Smooth muscle cell (in vitro differentiated cells): ENCODE results near the gene H2BK1. TPM values are rescaled to one million over a fixed set of nuclear protein-coding genes. Genes with fewer than 3 reads are reported as not detected.

Experiments
- DNase-seq: peaks from one replicate; lab custom pipeline; 2025; ENCODE audit not compliant: unreplicated experiment; lab: John Stamatoyannopoulos, UW
- H2AFZ ChIP-seq: fragments of 200-600 bp; sonication (generic); 2 replicates; pipeline ENCODE4 v1.6.0; 2016; ENCODE audit warnings: antibody characterized with exemption, low read depth, mild to moderate bottlenecking
- H3F3A ChIP-seq: fragments of 200-600 bp; sonication (generic); 2 replicates; pipeline ENCODE4 v1.6.0; 2017; ENCODE audit warnings: antibody characterized with exemption, low read depth
- H3K27ac ChIP-seq: fragments of 200-600 bp; sonication (generic); 2 replicates; pipeline ENCODE4 v1.5.1; 2016; ENCODE audit warnings: low read depth, mild to moderate bottlenecking
- H3K27me3 ChIP-seq: fragments of 200-600 bp; sonication (generic); 2 replicates; pipeline ENCODE4 v1.6.1; 2016; ENCODE audit warnings: low read depth, mild to moderate bottlenecking
- H3K36me3 ChIP-seq: fragments of 200-600 bp; sonication (generic); 2 replicates; pipeline ENCODE4 v1.5.1; 2016; ENCODE audit warnings: low read depth
- H3K4me1 ChIP-seq: fragments of 200-600 bp; sonication (generic); 2 replicates; pipeline ENCODE4 v1.5.1; 2016; ENCODE audit warnings: low read depth
- H3K4me2 ChIP-seq: fragments of 200-600 bp; sonication (generic); 2 replicates; pipeline ENCODE4 v1.6.0; 2016; ENCODE audit warnings: mild to moderate bottlenecking
- H3K4me3 ChIP-seq: fragments of 200-600 bp; sonication (generic); 2 replicates; pipeline ENCODE4 v1.5.1; 2016; ENCODE audit warnings: mild to moderate bottlenecking
- H3K79me2 ChIP-seq: fragments of 200-600 bp; sonication (generic); 2 replicates; pipeline ENCODE4 v1.6.0; 2016; ENCODE audit warnings: low read depth, mild to moderate bottlenecking
- H3K9ac ChIP-seq: fragments of 200-600 bp; sonication (generic); 2 replicates; pipeline ENCODE4 v1.6.0; 2016; ENCODE audit warnings: low read depth
- H3K9me3 ChIP-seq: fragments of 200-600 bp; sonication (generic); replicated peaks from 2 replicates; pipeline ENCODE4 v1.5.1; 2016; ENCODE audit warnings: low read depth
- H4K20me1 ChIP-seq: fragments of 200-600 bp; sonication (generic); 2 replicates; pipeline ENCODE4 v1.6.0; 2016; ENCODE audit warnings: low read depth
- CTCF ChIP-seq: fragments of 200-600 bp; sonication (generic); IDR thresholded peaks from 2 replicates; pipeline ENCODE4 v1.5.1; 2017; ENCODE audit warnings: borderline replicate concordance, mild to moderate bottlenecking, antibody characterized with exemption; ENCODE audit not compliant: insufficient read depth, poor library complexity, severe bottlenecking
- WGBS: methylation state at CpG from one replicate; pipeline ENCODE4 v1.1.7; 2016; ENCODE audit warnings: low lambda C conversion rate; 5-methylcytosine and 5-hydroxymethylcytosine counted together
- polyA plus RNA-seq: library from polyadenylated mRNA; unstranded; fragments of >200 nt; fragmentation: Nextera tagmentation; extraction: Ambion mirVana; gene quantifications from 2 replicates; pipeline ENCODE4 v1.2.1, GENCODE V29; 2016
- total RNA-seq: library from RNA; depleted of rRNA; stranded (reverse); fragments of >200 nt; gene quantifications from 2 replicates; pipeline ENCODE4 v1.2.3, GENCODE V29; 2014

H2BK1 gene
- total and polyA plus RNA-seq, 2 experiments from 2014 or later: not detected

- WGBS: 73% methylated on average over 11 of the region's 11 CpGs
- peaks cover 13% of the 10 kb centered on the region for H3K4me1 ChIP-seq
- no peak for DNase-seq
- no peak overlapping the region for H3K4me2 ChIP-seq
- H3K27ac ChIP-seq: no peak overlapping the region
- no peak for TF ChIP-seq CTCF
- H3K79me2 ChIP-seq: peaks cover 27% of the 10 kb centered on the region
- peaks cover 100% of the 10 kb centered on the region for H4K20me1 ChIP-seq
- no peak overlapping the region for H2AFZ ChIP-seq
- H3K9me3 ChIP-seq: no peaks in the 10 kb centered on the region
- H3K4me3 ChIP-seq: no peak overlapping the region
- H3F3A ChIP-seq: no peaks in the 10 kb centered on the region
- H3K36me3 ChIP-seq: no peaks in the 10 kb centered on the region
- H3K9ac ChIP-seq: no peak overlapping the region
- no peaks in the 10 kb centered on the region for H3K27me3 ChIP-seq
Measured at GRCh38 chr7:151239837-151240459, 29.7 kb upstream of the H2BK1 start.

GRCh38 chr7:151238924-151239836, 28.9 kb upstream of the H2BK1 start:
- no peak for DNase-seq
- no peak overlapping the region for H3K4me2 ChIP-seq
- H3K27ac ChIP-seq: no peak overlapping the region
- H3F3A ChIP-seq: no peaks in the 10 kb centered on the region
- H3K27me3 ChIP-seq: no peaks in the 10 kb centered on the region
- no peak overlapping the region for H3K4me3 ChIP-seq
- H2AFZ ChIP-seq: no peak overlapping the region
- H3K79me2 ChIP-seq: peaks cover 31% of the 10 kb centered on the region
- 91% methylated on average over 22 of the region's 25 CpGs for WGBS
- peaks cover 100% of the 10 kb centered on the region for H4K20me1 ChIP-seq
- H3K9ac ChIP-seq: no peak overlapping the region
- H3K4me1 ChIP-seq: peaks cover 8% of the 10 kb centered on the region
- no peak for TF ChIP-seq CTCF
- no peaks in the 10 kb centered on the region for H3K36me3 ChIP-seq
- H3K9me3 ChIP-seq: no peaks in the 10 kb centered on the region

- Histone ChIP-seq H3K36me3 (no peaks in the 10 kb centered on the region), H3K27ac (no peak overlapping the region), H3K4me3 (no peak overlapping the region), H3K4me1 (peaks cover 10% of the 10 kb centered on the region), H3K9ac (no peak overlapping the region), H4K20me1 (peaks cover 100% of the 10 kb centered on the region), H3F3A (no peaks in the 10 kb centered on the region), H3K4me2 (no peak overlapping the region), H2AFZ (no peak overlapping the region), H3K79me2 (peaks cover 40% of the 10 kb centered on the region), H3K9me3 (no peaks in the 10 kb centered on the region), H3K27me3 (no peaks in the 10 kb centered on the region)
- WGBS: 95% methylated on average over 15 of the region's 17 CpGs
- no peak for TF ChIP-seq CTCF
- no peak for DNase-seq
Measured at GRCh38 chr7:151238190-151238810, 28.0 kb upstream of the H2BK1 start.
